OCI-LY7 (cell line): ENCODE data around the gene IRAK1.

ENCODE experiments used
- EZH2phosphoT487 ChIP-seq: fragments of 200-600 bp; sonication (generic); IDR thresholded peaks from 2 replicates; pipeline ENCODE4 v1.6.1; 2018; ENCODE audit warnings: low read depth, borderline replicate concordance, mild to moderate bottlenecking, mixed run types, antibody characterized with exemption, low read length, moderate library complexity, mixed read lengths
- TF ChIP-seq, protein P1 (sequence below): fragments of 200-600 bp; sonication (generic); conservative IDR thresholded peaks from 2 replicates; pipeline ENCODE4 v1.5.1; 2014; ENCODE audit warnings: mild to moderate bottlenecking, antibody characterized with exemption, low read length, moderate library complexity, mixed read lengths

DNA sequence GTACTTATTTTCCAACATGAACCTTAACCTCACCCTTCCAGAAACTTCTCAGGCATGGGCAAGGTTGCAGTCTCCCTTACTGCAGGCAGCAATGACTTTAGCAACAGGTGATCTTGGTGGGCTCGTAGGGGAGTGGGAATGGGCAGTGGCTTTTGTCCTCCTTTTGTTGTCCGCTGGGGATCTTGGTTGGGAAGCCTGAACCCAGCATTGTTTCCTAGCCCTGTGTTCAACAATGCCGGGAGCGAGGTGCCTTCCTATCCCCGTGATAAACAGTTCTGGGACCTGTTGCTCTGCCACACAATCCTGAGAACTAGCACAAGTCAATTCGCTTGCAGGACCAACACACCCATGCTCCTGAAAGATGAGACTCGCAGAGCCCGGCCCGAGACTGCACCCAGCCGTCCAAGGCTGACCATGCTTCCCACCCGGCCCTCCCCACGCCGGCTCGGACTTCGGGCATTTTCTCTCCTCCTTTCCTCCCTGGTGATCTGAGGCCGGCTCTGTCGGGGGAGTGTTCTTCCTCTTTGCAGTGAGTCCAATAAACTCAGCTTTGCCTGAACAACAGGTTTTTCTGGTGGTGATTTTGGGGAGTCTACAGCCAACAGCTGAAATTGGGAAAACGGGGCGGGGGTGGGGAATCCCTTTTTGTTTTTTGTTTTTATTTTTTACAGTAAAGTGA, 20.2 kb downstream of the IRAK1 start:
- TF ChIP-seq, protein P1, sequence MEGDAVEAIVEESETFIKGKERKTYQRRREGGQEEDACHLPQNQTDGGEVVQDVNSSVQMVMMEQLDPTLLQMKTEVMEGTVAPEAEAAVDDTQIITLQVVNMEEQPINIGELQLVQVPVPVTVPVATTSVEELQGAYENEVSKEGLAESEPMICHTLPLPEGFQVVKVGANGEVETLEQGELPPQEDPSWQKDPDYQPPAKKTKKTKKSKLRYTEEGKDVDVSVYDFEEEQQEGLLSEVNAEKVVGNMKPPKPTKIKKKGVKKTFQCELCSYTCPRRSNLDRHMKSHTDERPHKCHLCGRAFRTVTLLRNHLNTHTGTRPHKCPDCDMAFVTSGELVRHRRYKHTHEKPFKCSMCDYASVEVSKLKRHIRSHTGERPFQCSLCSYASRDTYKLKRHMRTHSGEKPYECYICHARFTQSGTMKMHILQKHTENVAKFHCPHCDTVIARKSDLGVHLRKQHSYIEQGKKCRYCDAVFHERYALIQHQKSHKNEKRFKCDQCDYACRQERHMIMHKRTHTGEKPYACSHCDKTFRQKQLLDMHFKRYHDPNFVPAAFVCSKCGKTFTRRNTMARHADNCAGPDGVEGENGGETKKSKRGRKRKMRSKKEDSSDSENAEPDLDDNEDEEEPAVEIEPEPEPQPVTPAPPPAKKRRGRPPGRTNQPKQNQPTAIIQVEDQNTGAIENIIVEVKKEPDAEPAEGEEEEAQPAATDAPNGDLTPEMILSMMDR = no peak
- TF ChIP-seq EZH2phosphoT487 = no peak
